Fibroblast of skin of right quadriceps (primary cell): ENCODE measurements around the gene ZAP70.
A peak's percentile ranks its signal among the peaks of the same experiment; 100 is the strongest.
"Not testable (repeated sequence)": the region's sequence is repeated elsewhere in the genome, so short reads cannot be mapped to it uniquely, and the experiment has no call there.

Experiments
- DNase-seq: peaks from one replicate; pipeline ENCODE4 v3.0.0-alpha.2; 2013

The ZAP70 gene

DNA sequence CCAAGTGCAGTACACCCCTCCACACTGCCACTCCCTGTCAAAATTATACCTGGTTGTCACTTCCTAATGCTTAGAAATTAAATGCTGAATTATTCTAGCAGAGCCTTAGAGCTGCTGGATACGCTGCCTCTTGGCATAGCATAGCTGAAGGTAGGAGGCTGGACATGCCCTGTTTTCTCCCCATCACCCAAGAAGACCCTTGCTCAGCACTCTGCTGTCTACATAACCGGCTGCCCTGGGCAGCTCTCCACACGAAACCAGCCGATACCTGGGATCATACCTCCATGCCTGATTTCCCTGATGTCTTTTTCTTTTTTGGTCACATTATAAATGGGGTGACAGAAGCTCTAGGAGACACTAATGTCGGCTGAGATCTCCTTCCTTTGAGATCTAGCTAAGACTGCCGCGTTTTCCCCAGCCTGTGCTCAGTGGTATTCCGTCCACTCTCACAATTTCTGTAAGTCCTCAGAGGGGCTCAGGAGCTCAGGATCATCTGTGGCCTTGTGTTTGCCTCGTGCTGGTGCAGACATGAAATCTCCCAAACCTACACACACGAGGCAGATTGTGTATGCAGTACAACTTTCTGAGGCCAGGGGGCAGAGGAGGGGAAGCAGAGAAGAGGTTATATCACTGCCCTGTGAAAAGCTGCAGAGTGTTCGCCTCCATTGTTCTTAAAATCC, 13.5 kb upstream of the ZAP70 start:
- DNase-seq: peak; percentile 51

GRCh38 chr2:97701186-97701585, 12.2 kb upstream of the ZAP70 start:
- DNase-seq: no peak

GRCh38 chr2:97701851-97702465, 11.4 kb upstream of the ZAP70 start:
- DNase-seq: peak; percentile 18

- DNase-seq: no peak
Observed at GRCh38 chr2:97702731-97703470, 10.5 kb upstream of the ZAP70 start.

- no peak for DNase-seq
Observed at GRCh38 chr2:97703741-97704140, 9.6 kb upstream of the ZAP70 start.

- DNase-seq: no peak
Observed at GRCh38 chr2:97704989-97705388, 8.4 kb upstream of the ZAP70 start.

DNA sequence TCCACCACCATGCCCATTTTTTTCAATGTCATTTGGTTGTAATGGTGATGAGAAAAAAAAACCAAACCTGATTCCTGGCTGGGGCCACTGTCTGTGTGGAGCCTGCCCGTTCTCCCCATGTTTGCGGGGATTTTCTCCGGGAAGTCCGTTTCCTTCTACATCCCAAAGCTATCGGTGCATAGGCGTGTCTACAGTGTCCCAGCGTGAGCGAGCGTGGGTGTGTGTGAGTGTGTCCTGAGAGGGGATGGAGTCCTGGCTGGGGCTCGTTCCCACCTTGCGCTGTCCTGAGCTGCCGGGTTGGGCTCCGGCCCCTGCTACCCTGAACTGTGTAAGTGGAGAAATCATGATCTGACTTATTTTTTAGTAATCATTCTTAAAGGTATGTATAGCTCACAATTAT, 7.3 kb upstream of the ZAP70 start:
- DNase-seq: no peak

DNA sequence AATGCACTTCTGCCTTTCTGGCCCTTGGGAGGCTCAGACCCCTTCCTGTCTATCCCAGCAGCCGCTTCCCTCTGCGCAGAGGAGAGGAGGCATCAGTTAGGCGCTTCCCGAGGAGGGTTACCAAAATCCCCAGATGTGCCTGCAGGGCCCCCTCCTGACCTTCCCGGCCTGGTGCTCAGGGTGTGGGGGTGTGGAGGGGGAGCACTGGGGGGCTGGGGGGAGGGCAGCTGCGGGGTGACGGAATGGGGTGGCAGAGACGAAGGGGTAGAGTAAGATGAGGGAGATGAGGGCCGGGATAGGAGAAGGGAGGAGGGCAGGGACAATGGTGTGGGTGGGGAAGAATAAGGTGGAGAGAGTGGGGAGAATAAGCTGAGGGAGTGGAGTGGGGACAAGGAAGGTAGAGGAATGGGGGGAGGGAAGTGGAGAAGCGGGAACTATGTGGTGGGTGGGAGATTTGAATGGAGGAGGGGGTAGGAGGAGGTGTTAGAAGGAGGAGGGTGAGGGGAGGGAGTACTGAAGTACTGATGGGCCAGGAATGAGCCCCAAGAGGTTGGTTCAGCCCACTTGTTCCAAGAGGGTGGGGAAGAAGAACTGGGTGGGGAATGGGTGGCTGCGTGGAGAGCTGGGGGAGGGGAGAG, 6.5 kb upstream of the ZAP70 start:
- no peak for DNase-seq

GRCh38 chr2:97707362-97708047, 5.9 kb upstream of the ZAP70 start:
- DNase-seq: no peak

- DNase-seq: no peak
Observed at GRCh38 chr2:97708048-97708380, 5.4 kb upstream of the ZAP70 start.

DNA sequence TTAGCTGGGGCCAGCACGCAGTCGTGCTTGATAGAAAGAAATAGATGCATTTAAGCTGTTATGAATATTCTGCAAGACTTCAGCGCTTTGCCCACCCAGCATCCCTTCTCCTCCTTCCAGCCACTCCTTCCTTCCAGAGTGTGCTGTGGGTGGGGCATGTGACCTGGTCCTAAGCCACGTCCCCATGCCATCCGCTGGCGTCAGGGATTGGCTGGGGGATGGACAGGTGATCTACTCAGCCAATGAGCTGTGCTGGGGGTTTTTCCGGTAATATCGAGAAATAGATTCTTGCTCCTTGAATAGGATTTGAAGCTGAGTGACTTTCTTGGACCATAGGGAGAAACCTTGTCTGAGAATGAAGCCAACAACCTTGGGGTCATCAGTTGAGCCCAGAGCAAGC, 4.8 kb upstream of the ZAP70 start:
- no peak for DNase-seq

GRCh38 chr2:97711394-97711711, 2.0 kb upstream of the ZAP70 start:
- no peak for DNase-seq

GRCh38 chr2:97712175-97712574, 1.2 kb upstream of the ZAP70 start:
- not testable (repeated sequence) for DNase-seq

DNA sequence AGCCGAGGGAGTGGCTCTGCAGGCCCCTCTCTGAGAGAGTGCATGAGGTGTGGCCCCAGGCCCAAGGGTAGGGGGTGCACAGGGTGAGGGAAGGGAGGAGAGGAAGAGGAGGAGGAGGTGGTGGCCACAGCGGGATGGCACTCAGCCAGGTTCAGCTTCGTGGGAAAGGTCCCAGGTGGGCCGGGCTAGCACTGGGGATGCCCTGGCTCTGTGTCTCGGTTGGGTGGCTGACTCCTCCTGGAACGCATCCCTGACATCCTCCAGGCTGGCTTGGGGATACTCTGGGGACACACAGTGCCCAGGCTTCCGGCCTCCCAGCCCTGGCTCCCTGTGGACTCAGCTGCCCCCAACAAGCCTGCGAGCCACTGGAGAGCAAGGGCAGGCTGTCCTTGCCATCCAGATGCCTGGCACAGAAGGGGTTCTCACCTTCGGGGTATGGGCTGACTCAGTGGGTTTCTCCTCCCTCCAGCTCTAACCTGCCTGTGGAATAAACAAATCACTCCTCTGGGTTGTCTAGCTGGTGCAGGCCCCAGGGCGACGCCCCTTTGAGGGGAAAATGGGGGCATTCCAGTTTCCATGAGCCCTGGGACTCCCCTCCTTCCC, 582 bp upstream of the ZAP70 start:
- DNase-seq: no peak

GRCh38 chr2:97714084-97714949, 941 bp downstream of the ZAP70 start:
- no peak for DNase-seq

GRCh38 chr2:97714950-97715652, 1.7 kb downstream of the ZAP70 start:
- no peak for DNase-seq

DNA sequence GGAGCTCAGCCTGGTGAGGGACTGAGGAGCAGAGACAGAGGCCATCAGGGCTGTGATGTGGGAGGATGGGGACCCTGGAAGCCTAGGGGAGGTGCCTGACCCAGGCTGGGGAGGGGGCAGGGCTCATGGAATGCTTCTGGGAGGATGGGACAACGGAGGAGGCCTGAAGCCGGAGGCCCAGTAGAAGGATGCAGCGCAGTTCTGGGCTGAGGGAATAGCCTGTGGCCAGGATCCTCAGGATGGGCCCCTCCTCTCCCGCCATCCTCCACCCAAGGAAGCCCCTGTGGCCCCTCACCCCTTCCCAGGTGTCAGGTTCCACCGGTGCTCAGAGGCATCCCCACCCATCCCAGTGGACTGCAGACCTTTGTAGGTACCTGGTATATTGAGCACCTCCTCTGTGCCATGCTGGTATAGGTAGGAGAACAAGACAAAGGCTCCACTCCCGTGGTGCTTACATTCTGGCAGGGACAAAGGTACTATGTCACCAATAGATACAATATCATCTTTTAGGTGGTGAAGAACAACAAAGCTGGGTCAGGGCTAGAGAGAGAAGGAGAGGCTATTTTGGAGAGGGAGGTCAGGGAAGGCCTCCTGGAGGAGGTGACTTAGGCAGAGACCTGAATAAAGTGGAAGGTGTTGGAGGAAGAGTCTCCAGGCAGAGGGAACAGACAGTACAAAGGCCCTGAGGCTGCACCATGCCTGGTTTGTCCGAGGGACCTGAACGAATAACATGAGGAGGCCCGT, 2.7 kb downstream of the ZAP70 start:
- DNase-seq: no peak

- no peak for DNase-seq
Observed at GRCh38 chr2:97716695-97717612, 3.6 kb downstream of the ZAP70 start.

DNA sequence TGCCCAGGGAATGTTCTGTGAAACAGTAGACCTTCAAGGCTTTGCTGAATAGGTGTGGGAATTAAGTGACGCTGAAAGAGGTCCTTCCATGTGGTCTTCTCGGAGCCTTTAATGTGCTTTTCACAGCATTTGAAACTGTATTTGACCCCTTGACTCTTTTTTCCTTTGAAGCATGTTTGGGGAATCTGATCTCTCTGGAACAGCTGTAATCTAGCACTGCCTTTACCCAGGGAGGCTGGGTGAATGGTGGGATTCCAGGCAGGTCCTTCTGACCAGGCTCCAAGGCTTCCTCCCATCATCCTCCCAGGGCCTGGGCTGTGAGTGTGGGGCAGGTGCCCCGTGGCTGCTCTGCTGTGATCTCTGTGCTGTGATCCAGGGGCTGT, 4.2 kb downstream of the ZAP70 start:
- no peak for DNase-seq
